Measurements from ENCODE around the gene GNB1L. TPM values are rescaled to one million over a fixed set of nuclear protein-coding genes. Genes with fewer than 3 reads are reported as not detected.

Gene GNB1L
- total and polyA plus RNA-seq, 9 of the 15 experiments (the other 6 are each of a cell fraction or from before 2014, with no cell fraction given), result 0.56 to 50.5 (median 10.2) TPM

DNA sequence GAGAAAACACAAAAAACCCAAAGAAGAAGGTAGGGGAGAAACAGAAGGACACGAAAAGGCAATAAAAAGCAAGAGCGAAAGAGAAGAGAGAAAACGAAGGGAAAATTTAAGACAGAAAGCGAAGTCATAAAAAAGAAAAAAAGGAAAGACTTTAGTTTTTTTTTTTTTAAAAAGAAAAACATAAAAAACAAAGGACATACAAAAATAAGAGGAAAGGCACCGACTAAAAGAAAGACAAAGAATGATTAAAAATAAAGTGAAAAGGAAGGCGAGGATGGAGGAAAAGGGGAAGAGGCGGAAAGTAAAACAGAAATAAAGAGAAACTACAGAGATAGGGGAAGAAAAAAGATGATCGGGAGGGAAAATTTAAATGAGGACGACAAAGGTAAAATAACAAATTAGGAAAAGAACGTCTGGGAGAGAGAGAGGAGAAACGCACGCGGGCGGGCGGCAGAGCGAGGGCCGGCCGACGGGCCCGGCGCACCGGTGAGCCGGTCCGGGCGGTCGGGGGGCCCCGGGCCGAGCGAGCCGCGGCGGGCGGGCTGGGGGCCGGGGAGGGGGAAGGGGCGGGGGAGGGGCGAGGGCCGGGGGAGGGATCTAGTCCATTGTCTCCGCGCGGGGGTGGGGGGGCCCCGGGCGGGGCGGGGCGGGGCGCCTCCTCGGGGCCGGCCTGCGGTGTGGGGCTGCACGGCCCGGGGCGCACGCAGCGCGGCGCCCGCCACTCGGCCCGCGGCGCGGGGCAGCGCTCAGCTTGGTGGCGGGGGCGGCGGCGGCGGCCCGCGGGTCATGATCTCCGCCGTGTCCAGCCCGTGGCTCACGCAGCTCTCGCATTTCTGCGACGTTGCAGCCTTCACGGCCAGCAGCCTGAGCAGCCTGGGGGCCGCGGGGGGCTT is 94.4 kb downstream of the GNB1L start, which contains the start of gene TBX1 (continued):
- TF ChIP-seq, protein P1, sequence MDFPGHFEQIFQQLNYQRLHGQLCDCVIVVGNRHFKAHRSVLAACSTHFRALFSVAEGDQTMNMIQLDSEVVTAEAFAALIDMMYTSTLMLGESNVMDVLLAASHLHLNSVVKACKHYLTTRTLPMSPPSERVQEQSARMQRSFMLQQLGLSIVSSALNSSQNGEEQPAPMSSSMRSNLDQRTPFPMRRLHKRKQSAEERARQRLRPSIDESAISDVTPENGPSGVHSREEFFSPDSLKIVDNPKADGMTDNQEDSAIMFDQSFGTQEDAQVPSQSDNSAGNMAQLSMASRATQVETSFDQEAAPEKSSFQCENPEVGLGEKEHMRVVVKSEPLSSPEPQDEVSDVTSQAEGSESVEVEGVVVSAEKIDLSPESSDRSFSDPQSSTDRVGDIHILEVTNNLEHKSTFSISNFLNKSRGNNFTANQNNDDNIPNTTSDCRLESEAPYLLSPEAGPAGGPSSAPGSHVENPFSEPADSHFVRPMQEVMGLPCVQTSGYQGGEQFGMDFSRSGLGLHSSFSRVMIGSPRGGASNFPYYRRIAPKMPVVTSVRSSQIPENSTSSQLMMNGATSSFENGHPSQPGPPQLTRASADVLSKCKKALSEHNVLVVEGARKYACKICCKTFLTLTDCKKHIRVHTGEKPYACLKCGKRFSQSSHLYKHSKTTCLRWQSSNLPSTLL (IDR thresholded peaks at IDR 0.05), result peak; percentile 85
- no peak for TF ChIP-seq PRPF4 (IDR thresholded peaks at IDR 0.05; ENCODE audit: insufficient read depth, low read depth, low read length, poor library complexity, severe bottlenecking)
- TF ChIP-seq, protein P2, sequence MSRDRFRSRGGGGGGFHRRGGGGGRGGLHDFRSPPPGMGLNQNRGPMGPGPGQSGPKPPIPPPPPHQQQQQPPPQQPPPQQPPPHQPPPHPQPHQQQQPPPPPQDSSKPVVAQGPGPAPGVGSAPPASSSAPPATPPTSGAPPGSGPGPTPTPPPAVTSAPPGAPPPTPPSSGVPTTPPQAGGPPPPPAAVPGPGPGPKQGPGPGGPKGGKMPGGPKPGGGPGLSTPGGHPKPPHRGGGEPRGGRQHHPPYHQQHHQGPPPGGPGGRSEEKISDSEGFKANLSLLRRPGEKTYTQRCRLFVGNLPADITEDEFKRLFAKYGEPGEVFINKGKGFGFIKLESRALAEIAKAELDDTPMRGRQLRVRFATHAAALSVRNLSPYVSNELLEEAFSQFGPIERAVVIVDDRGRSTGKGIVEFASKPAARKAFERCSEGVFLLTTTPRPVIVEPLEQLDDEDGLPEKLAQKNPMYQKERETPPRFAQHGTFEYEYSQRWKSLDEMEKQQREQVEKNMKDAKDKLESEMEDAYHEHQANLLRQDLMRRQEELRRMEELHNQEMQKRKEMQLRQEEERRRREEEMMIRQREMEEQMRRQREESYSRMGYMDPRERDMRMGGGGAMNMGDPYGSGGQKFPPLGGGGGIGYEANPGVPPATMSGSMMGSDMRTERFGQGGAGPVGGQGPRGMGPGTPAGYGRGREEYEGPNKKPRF (IDR thresholded peaks at IDR 0.05; ENCODE audit: low read depth, low read length), result no peak
- TF ChIP-seq JUNB (CRISPR knock-in tag; conservative IDR thresholded peaks at IDR 0.05), result no peak
- TF ChIP-seq STAG1 (CRISPR knock-in tag; IDR thresholded peaks at IDR 0.05; ENCODE audit: borderline replicate concordance), result no peak
- TF ChIP-seq ZNF408 (CRISPR knock-in tag; IDR thresholded peaks at IDR 0.05; ENCODE audit: low read depth), result no peak
- TF ChIP-seq ELF2 (CRISPR knock-in tag; IDR thresholded peaks at IDR 0.05), result no peak
- peak; percentile 88 for TF ChIP-seq SMARCE1 (IDR thresholded peaks at IDR 0.05)
- no peak for TF ChIP-seq KLF10 (CRISPR knock-in tag; IDR thresholded peaks at IDR 0.05)
- TF ChIP-seq, protein P3, sequence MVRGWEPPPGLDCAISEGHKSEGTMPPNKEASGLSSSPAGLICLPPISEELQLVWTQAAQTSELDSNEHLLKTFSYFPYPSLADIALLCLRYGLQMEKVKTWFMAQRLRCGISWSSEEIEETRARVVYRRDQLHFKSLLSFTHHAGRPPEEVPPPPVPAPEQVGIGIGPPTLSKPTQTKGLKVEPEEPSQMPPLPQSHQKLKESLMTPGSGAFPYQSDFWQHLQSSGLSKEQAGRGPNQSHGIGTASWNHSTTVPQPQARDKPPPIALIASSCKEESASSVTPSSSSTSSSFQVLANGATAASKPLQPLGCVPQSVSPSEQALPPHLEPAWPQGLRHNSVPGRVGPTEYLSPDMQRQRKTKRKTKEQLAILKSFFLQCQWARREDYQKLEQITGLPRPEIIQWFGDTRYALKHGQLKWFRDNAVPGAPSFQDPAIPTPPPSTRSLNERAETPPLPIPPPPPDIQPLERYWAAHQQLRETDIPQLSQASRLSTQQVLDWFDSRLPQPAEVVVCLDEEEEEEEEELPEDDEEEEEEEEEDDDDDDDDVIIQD (CRISPR knock-in tag; IDR thresholded peaks at IDR 0.05), result no peak
- no peak for TF ChIP-seq RBM22 (IDR thresholded peaks at IDR 0.05; ENCODE audit: low read depth, low read length, poor library complexity, severe bottlenecking)
- 0 out of 2 replicates have a peak, but pooled peaks have one; percentile 1 for TF ChIP-seq MAFK (IDR thresholded peaks at IDR 0.05; ENCODE audit: low read length)
- TF ChIP-seq ZSCAN29 (IDR thresholded peaks at IDR 0.05), result no peak; the same call in 1 of the 2 replicates
- peak; percentile 13; the same call in 1 of the 2 replicates for TF ChIP-seq ZFP30 (CRISPR knock-in tag; IDR thresholded peaks at IDR 0.05; ENCODE audit: borderline replicate concordance)
